DND-41 (cell line): ENCODE results near the gene DNTT.
A peak's percentile ranks its signal among the peaks of the same experiment; 100 is the strongest.

Source experiments
- ATAC-seq: fragments of 200-7000 bp; cut with Tn5 transposase; 3 replicates; pipeline ENCODE4 v1.9.1; 2021; ENCODE audit warnings: low read depth; ENCODE audit not compliant: insufficient read depth
- DNase-seq: peaks from one replicate; pipeline ENCODE4 v3.0.0-alpha.2; 2020
- H2AFZ ChIP-seq: 2 replicates; pipeline ENCODE4 v1.6.0; 2012; ENCODE audit warnings: low read depth, low read length
- H3K27ac ChIP-seq: 2 replicates; pipeline ENCODE4 v1.5.1; 2012; ENCODE audit warnings: low read length, inconsistent platforms
- H3K27me3 ChIP-seq: fragments of 200-600 bp; sonication (generic); 2 replicates; pipeline ENCODE4 v1.6.0; 2012; ENCODE audit warnings: low read length, mild to moderate bottlenecking, inconsistent platforms; ENCODE audit not compliant: insufficient read depth, poor library complexity
- H3K36me3 ChIP-seq: 2 replicates; pipeline ENCODE4 v1.5.1; 2012; ENCODE audit warnings: low read length, inconsistent platforms; ENCODE audit not compliant: insufficient read depth
- H3K4me1 ChIP-seq: 2 replicates; pipeline ENCODE4 v1.5.1; 2012; ENCODE audit warnings: mild to moderate bottlenecking, low read length; ENCODE audit not compliant: insufficient read depth
- H3K4me2 ChIP-seq: 2 replicates; pipeline ENCODE4 v1.6.0; 2012; ENCODE audit warnings: mild to moderate bottlenecking, moderate library complexity, low read length, inconsistent platforms; ENCODE audit not compliant: insufficient read depth
- H3K4me3 ChIP-seq, 2 experiments: fragments of 200-600 bp in 1 of 2; shearing (Covaris generic) in 1 of 2; 2 replicates each; pipeline ENCODE4 v1.5.1; 2012 to 2016; ENCODE audit warnings: inconsistent platforms in 2 of 2, low read length in 2 of 2, mild to moderate bottlenecking in 2 of 2, low read depth in 1 of 2, moderate library complexity in 1 of 2
- H3K79me2 ChIP-seq: 2 replicates; pipeline ENCODE4 v1.6.0; 2012; ENCODE audit warnings: low read length, inconsistent platforms; ENCODE audit not compliant: insufficient read depth
- H3K9ac ChIP-seq: 2 replicates; pipeline ENCODE4 v1.6.0; 2012; ENCODE audit warnings: low read depth, mild to moderate bottlenecking, inconsistent platforms, low read length, moderate library complexity
- H3K9me3 ChIP-seq: 2 replicates; pipeline ENCODE4 v1.5.1; 2012; ENCODE audit warnings: low read length, moderate library complexity, mild to moderate bottlenecking, inconsistent platforms; ENCODE audit not compliant: insufficient read depth, severe bottlenecking
- H4K20me1 ChIP-seq: 2 replicates; pipeline ENCODE4 v1.6.0; 2012; ENCODE audit warnings: low read length; ENCODE audit not compliant: insufficient read depth
- CTCF ChIP-seq: IDR thresholded peaks from 2 replicates; pipeline ENCODE4 v1.5.1; 2012; ENCODE audit warnings: borderline replicate concordance, low read length, moderate library complexity, mild to moderate bottlenecking; ENCODE audit not compliant: poor library complexity, severe bottlenecking; ENCODE audit errors: extremely low read depth
- EZH2 ChIP-seq: IDR thresholded peaks from 3 replicates; pipeline ENCODE4 v1.6.1; 2012; ENCODE audit warnings: borderline replicate concordance, low read depth, mild to moderate bottlenecking, moderate library complexity, low read length, inconsistent platforms; ENCODE audit not compliant: severe bottlenecking

The DNTT gene

GRCh38 chr10:96321822-96322221 lies 17.6 kb downstream of the DNTT start:
- peaks cover 94% of the 10 kb centered on the region for H3K36me3 ChIP-seq
- H3K27me3 ChIP-seq, result no peaks in the 10 kb centered on the region
- no peak overlapping the region for H3K27ac ChIP-seq
- H4K20me1 ChIP-seq, result no peaks in the 10 kb centered on the region; the same call in 1 of the 2 replicates
- peaks cover 4% of the 10 kb centered on the region; the same call in 1 of the 2 replicates for H3K79me2 ChIP-seq
- H2AFZ ChIP-seq, result no peak overlapping the region
- no peak overlapping the region for H3K9ac ChIP-seq
- ATAC-seq (no peak), DNase-seq (no peak)
- no peak overlapping the region for H3K4me2 ChIP-seq
- H3K4me1 ChIP-seq, result no peaks in the 10 kb centered on the region
- TF ChIP-seq CTCF, result peak; percentile 46
- TF ChIP-seq EZH2, result no peak
- no peaks in the 10 kb centered on the region for H3K9me3 ChIP-seq
- no peak overlapping the region for H3K4me3 ChIP-seq

- H3K79me2 ChIP-seq, result no peaks in the 10 kb centered on the region
- H3K4me3 ChIP-seq, result no peak overlapping the region
- no peak for DNase-seq
- H3K9ac ChIP-seq, result no peak overlapping the region
- H2AFZ ChIP-seq, result no peak overlapping the region
- H3K4me1 ChIP-seq, result no peaks in the 10 kb centered on the region
- TF ChIP-seq EZH2 (no peak), CTCF (no peak)
- ATAC-seq, result no peak
- no peaks in the 10 kb centered on the region for H3K9me3 ChIP-seq
- H3K27ac ChIP-seq, result no peak overlapping the region
- no peak overlapping the region for H3K4me2 ChIP-seq
- H3K27me3 ChIP-seq, result no peaks in the 10 kb centered on the region
- H3K36me3 ChIP-seq, result peaks cover 98% of the 10 kb centered on the region
- no peaks in the 10 kb centered on the region; the same call in 1 of the 2 replicates for H4K20me1 ChIP-seq
Observed at GRCh38 chr10:96322275-96322674, 18.0 kb downstream of the DNTT start.

- Histone ChIP-seq H3K27me3 (no peaks in the 10 kb centered on the region), H3K27ac (no peak overlapping the region; the same call in 1 of the 2 replicates), H3K9me3 (no peaks in the 10 kb centered on the region), H3K4me2 (no peak overlapping the region), H3K79me2 (no peaks in the 10 kb centered on the region), H3K9ac (no peak overlapping the region), H2AFZ (no peak overlapping the region), H3K4me3 (no peak overlapping the region), H3K4me1 (no peaks in the 10 kb centered on the region), H3K36me3 (peaks cover 100% of the 10 kb centered on the region), H4K20me1 (no peaks in the 10 kb centered on the region; the same call in 1 of the 2 replicates)
- no peak for DNase-seq
- no peak for ATAC-seq
- TF ChIP-seq CTCF, result no peak
- no peak for TF ChIP-seq EZH2
Observed at GRCh38 chr10:96324447-96324846, 20.2 kb downstream of the DNTT start.
